ENCODE measurements around the gene GMPR2. TPM values are rescaled to one million over a fixed set of nuclear protein-coding genes. Genes with fewer than 3 reads are reported as not detected.
A peak's percentile ranks its signal among the peaks of the same experiment; 100 is the strongest.

The GMPR2 gene
- total and polyA plus RNA-seq, 2 of the 13 experiments (the other 11 are each of a cell fraction or from before 2014, with no cell fraction given) = 210 to 273 TPM

DNA sequence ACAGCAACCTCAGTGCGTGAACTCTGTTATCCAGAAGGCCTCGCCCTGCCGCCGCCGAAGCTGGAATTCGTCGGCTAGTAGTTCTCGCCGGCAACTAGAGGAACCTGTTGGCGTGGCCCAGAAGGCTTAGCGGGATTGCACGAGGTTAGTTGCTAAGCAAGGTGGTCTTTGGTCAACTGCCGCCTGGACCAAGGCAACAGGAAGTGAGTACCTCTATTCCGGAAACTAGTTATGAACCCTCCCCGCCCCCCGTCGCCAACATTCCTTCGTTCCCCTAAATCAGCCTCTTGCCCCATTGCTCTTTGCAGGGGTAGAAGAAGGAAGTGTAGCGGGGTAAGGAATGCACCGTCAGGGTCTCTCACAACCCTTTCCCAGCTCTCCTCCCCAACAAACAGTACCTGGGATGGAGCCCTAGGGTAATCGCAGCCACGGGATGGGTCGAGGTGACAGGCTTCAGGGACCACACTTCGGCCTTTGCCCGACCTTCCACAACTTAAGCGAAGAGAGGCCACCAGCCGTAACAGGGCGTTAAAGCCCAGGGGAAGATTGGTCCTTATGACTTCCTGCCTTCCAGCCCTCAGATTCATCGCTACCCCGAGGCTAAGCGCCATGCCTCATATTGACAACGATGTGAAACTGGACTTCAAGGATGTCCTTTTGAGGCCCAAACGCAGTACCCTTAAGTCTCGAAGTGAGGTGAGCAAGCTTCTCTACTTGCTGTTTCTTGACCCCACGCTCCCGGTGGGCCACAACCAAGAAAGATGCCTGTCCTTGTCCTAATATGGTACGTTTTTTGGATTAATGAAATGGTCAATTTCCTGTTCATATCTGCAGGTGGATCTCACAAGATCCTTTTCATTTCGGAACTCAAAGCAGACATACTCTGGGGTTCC lies at the start of gene GMPR2 (continued):
- TF ChIP-seq ZKSCAN1 (IDR thresholded peaks at IDR 0.05; ENCODE audit: low read length) (no peak), PAWR (CRISPR knock-in tag; IDR thresholded peaks at IDR 0.05; ENCODE audit: borderline replicate concordance) (0 out of 2 replicates have a peak, but pooled peaks have one; percentile 72), NRL (CRISPR knock-in tag; IDR thresholded peaks at IDR 0.05; ENCODE audit: borderline replicate concordance) (0 out of 2 replicates have a peak, but pooled peaks have one; percentile 67), FOXK2 (IDR thresholded peaks at IDR 0.05) (peak; percentile 59), ZNF546 (CRISPR knock-in tag; conservative IDR thresholded peaks at IDR 0.05) (no peak; the same call in 1 of the 2 replicates), ZNF337 (CRISPR knock-in tag; IDR thresholded peaks at IDR 0.05; ENCODE audit: borderline replicate concordance, low read depth) (peak; percentile 88; the same call in 1 of the 2 replicates), CENPT (CRISPR knock-in tag; IDR thresholded peaks at IDR 0.05; ENCODE audit: low read depth) (peak; percentile 77; the same call in 1 of the 2 replicates), SP1 (IDR thresholded peaks at IDR 0.05) (no peak), SP1 (CRISPR knock-in tag; IDR thresholded peaks at IDR 0.05) (no peak), TCF12 (IDR thresholded peaks at IDR 0.05) (no peak), TCF12 (CRISPR knock-in tag; IDR thresholded peaks at IDR 0.05) (peak; percentile 80; the same call in 1 of the 2 replicates)
- TF ChIP-seq, protein P1, sequence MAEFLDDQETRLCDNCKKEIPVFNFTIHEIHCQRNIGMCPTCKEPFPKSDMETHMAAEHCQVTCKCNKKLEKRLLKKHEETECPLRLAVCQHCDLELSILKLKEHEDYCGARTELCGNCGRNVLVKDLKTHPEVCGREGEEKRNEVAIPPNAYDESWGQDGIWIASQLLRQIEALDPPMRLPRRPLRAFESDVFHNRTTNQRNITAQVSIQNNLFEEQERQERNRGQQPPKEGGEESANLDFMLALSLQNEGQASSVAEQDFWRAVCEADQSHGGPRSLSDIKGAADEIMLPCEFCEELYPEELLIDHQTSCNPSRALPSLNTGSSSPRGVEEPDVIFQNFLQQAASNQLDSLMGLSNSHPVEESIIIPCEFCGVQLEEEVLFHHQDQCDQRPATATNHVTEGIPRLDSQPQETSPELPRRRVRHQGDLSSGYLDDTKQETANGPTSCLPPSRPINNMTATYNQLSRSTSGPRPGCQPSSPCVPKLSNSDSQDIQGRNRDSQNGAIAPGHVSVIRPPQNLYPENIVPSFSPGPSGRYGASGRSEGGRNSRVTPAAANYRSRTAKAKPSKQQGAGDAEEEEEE (CRISPR knock-in tag; IDR thresholded peaks at IDR 0.05; ENCODE audit: borderline replicate concordance) = no peak; the same call in 1 of the 2 replicates
- TF ChIP-seq, protein P2, sequence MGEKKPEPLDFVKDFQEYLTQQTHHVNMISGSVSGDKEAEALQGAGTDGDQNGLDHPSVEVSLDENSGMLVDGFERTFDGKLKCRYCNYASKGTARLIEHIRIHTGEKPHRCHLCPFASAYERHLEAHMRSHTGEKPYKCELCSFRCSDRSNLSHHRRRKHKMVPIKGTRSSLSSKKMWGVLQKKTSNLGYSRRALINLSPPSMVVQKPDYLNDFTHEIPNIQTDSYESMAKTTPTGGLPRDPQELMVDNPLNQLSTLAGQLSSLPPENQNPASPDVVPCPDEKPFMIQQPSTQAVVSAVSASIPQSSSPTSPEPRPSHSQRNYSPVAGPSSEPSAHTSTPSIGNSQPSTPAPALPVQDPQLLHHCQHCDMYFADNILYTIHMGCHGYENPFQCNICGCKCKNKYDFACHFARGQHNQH (CRISPR knock-in tag; IDR thresholded peaks at IDR 0.05) = peak; percentile 88
- TF ChIP-seq, protein P3, sequence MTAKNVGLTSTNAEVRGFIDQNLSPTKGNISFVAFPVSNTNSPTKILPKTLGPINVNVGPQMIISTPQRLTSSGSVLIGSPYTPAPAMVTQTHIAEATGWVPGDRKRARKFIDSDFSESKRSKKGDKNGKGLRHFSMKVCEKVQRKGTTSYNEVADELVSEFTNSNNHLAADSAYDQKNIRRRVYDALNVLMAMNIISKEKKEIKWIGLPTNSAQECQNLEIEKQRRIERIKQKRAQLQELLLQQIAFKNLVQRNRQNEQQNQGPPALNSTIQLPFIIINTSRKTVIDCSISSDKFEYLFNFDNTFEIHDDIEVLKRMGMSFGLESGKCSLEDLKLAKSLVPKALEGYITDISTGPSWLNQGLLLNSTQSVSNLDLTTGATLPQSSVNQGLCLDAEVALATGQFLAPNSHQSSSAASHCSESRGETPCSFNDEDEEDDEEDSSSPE (CRISPR knock-in tag; IDR thresholded peaks at IDR 0.05) = peak; percentile 84
- TF ChIP-seq, protein P4, sequence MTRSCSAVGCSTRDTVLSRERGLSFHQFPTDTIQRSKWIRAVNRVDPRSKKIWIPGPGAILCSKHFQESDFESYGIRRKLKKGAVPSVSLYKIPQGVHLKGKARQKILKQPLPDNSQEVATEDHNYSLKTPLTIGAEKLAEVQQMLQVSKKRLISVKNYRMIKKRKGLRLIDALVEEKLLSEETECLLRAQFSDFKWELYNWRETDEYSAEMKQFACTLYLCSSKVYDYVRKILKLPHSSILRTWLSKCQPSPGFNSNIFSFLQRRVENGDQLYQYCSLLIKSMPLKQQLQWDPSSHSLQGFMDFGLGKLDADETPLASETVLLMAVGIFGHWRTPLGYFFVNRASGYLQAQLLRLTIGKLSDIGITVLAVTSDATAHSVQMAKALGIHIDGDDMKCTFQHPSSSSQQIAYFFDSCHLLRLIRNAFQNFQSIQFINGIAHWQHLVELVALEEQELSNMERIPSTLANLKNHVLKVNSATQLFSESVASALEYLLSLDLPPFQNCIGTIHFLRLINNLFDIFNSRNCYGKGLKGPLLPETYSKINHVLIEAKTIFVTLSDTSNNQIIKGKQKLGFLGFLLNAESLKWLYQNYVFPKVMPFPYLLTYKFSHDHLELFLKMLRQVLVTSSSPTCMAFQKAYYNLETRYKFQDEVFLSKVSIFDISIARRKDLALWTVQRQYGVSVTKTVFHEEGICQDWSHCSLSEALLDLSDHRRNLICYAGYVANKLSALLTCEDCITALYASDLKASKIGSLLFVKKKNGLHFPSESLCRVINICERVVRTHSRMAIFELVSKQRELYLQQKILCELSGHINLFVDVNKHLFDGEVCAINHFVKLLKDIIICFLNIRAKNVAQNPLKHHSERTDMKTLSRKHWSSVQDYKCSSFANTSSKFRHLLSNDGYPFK (CRISPR knock-in tag; IDR thresholded peaks at IDR 0.05; ENCODE audit: borderline replicate concordance) = peak; percentile 89; the same call in 1 of the 2 replicates
- TF ChIP-seq, protein P5, sequence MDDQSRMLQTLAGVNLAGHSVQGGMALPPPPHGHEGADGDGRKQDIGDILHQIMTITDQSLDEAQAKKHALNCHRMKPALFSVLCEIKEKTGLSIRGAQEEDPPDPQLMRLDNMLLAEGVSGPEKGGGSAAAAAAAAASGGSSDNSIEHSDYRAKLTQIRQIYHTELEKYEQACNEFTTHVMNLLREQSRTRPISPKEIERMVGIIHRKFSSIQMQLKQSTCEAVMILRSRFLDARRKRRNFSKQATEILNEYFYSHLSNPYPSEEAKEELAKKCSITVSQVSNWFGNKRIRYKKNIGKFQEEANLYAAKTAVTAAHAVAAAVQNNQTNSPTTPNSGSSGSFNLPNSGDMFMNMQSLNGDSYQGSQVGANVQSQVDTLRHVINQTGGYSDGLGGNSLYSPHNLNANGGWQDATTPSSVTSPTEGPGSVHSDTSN (CRISPR knock-in tag; IDR thresholded peaks at IDR 0.05; ENCODE audit: borderline replicate concordance) = peak; percentile 87
- TF ChIP-seq, protein P6, sequence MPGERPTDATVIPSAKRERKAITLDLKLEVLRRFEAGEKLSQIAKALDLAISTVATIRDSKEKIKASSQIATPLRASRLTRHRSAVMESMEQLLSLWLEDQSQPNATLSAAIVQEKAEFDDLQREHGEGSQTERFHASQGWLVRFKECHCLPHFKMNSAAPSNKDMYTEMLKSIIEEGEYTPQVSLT (CRISPR knock-in tag; IDR thresholded peaks at IDR 0.05; ENCODE audit: borderline replicate concordance, low read depth) = no peak
